Measurements from ENCODE around the gene XPR1.
"Not testable (repeated sequence)": the region's sequence is repeated elsewhere in the genome, so short reads cannot be mapped to it uniquely, and the experiment has no call there.

XPR1 gene

DNA sequence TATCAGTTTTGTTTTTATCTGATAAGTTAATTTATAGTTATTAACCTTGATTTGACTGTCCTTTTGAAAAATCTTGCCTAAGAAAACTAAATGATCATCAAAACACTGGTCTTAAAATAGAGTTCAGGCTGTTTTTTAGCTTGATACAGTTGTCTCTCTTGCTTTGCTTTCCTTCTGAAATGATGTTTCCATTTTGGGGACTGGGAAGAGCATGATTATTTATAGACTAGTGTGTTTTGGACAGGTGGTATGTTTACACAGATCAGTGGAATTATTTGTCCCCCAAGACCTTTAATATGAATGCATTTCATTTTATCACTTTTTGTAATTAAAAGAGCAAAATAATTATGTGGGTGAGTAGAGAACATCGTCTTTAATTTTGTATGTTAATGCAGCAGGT is 90.8 kb downstream of the XPR1 start:
- DNase-seq (ENCODE audit: low read depth) = no peak

DNA sequence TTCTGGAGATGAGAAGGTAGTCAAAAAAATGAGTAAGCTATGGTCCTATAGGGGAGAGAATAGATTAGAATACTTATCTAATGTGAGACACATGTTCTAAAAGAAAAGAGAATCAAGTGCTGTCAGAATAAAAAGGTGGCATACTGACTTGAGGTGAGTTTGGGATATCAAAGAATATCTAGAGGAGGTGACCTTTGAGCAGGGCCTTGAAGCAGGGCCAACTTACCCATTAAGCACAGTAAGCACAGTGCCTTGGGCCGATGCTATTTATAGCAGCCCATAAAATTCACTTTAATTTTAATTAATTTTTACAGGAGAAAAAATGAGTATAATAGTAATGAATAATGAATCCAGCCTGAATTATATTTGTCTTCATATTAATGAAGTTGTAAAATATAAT is 92.2 kb downstream of the XPR1 start:
- DNase-seq (ENCODE audit: low read depth) = no peak

DNA sequence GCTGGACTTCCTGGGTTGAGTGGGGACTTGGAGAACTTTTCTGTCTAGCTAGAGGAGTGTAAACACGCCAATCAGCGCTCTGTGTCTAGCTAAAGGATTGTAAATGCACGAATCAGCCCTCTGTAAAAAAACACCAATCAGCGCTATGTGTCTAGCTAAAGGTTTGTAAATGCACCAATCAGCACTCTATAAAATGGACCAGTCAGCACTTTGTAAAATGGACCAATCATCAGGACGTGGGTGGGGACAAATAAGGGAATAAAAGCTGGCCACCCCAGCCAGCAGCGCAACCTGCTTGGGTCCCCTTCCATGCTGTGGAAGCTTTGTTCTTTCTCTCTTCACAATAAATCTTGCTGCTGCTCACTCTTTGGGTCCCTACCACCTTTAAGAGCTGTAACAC is 94.2 kb downstream of the XPR1 start:
- DNase-seq (ENCODE audit: low read depth) = not testable (repeated sequence)

DNA sequence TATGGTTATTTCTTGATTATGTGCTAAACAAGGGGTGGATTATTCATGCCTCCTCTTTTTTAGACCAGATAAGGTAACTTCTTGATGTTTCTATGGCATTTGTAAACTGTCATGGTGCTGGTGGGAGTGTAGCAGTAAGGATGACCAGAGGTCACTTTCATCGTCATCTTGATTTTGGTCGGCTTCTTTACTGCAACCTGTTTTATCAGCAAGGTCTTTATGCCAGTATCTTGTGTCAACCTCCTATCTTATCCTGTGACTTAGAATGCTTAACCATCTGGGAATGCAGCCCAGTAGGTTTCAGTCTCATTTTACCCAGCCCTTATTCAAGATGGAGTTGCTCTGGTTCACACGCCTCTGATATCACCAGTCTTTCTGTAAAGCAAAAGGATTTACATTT is 95.9 kb downstream of the XPR1 start:
- DNase-seq (ENCODE audit: low read depth) = not testable (repeated sequence)

DNA sequence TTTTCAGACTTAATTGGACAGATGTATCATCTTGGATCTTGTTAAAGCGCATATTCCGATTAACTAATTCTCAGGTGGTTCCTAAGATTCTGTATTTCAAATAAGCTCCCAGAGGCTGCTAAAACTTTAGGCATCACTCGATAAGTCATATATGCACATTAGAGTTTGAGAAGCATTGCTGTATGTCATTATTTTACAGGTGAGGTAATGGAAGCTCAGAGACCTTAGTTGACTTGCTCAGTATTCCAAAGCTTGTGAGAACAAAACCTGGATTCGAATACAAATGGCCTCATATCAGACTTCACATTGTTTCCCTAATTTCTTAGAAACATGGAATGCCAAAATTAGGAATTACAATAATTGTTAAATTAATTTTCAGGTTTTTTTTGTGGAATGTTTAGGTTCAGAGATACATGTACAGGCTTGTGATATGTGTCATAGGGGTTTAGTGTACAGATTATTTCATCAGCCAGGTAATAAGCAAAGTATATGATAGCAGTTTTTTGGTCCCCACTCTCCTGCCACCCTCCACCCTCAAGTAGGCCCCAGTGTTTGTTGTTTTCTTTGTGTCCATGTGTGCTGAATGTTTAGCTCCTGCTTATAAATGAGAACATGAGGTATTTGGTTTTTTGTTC is 96.8 kb downstream of the XPR1 start:
- DNase-seq (ENCODE audit: low read depth) = no peak

DNA sequence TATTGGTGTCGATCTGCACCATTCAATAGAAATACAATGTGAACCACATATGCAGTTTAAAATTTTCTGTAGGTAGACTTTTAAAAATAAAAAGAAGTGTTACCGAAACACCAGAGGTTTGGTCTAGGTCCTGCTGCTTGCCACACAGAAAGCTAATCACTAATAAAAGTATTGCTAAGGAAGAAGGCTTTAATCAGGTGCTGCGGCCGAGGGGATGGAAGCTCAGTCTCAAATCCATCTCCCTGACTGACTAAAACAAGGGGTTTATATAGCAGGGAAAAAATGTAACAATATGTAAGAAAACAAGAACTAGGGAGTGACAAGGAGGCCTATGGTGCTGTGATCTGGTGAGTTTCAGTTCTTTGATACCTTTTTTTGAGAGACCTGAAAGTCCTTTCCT is 99.3 kb downstream of the XPR1 start:
- DNase-seq (ENCODE audit: low read depth) = no peak

DNA sequence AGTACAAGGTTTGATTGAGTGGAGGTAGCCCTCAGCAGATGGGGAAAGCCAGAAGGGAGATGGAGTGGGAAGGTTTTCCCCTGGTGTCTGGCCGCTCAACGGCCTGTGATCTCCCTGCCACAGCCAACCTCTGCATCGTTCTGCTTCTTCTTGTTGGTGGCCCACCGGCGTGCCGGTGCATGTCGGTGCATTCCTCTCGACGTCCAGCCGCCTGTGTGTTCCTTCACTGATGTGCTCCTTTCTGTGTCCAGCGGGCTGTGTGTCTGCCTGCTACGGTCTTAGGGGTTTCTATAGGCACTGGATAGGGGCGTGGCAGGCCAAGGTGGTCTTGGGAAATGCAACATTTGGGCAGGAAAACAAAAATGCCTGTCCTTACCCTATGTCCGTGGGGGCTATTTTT is 101.0 kb downstream of the XPR1 start:
- DNase-seq (ENCODE audit: low read depth) = no peak

DNA sequence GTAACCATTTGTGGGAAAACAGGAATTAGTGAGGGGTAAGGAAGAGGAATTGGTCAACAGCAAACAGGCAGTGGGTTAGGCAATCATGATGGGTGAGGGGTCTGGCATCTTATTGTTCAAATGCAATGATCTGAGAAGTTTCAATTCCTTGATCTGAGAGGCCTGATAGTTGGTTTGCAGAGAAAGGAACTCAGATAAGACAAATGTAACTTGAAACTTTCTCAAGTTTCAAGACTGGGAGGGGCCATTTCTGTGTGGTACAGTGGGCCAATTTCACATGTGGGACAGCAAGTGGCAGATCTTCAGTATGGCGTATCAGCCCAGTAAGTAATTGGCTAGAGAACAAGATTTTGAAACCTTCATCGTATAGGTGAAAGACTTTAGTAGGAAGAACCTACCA is 102.5 kb downstream of the XPR1 start:
- DNase-seq (ENCODE audit: low read depth) = no peak

DNA sequence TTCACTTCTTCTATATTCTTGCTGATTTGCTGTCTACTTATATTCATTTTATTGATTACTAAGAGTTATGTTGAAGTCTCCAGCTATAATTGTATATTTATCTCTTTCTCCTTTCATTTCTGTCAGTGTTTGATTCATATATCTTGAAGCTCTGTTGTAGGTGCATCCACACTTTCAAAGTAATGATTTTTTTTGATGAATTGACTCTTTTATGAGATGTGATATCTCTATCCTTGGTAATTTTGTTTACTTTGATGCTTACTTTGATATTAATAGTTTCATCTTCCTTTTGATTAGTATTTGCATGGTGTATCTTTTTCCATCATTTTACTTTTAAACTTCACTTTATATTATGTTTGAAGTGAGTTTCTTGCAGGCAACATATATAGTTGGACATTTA is 110.8 kb downstream of the XPR1 start:
- no peak for DNase-seq (ENCODE audit: low read depth)

DNA sequence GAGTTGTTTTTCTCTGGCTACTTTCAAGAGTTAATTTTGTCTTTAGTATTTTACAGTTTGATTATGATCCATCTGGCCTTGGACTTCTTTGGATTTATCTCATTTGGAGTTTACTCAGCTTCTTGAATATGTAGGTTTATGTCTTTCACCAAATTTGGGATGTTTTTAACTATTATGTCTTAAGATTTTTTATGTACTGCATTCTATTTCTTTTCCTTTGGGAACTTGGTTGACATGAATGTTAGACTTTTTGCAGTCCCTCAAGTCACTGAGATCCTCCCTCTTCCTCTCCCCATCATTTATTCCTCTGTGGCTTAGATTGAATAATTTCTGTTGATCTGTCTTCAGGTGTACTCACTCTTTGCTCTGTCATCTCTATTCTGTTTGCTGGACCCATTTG is 112.0 kb downstream of the XPR1 start:
- DNase-seq (ENCODE audit: low read depth) = no peak

DNA sequence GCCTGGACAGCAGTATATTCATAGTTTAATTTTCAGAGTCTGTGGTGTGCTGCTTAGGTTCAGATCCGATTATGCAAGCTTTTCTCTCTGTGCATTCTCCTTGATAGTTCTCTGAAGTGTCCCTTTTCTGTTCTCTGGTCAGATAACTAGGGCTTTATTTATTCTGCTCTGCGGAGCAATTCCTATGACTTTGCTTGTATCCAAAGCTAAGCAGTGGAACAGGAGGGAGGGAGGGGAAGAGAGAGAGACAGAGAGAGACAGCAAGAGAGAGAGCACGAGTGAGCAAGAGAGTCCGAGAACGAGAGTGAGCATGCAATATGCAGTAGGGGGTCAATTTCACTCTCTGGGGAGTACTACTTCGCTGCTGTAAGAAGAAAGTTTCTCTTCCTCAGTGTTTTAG is 113.3 kb downstream of the XPR1 start:
- DNase-seq (ENCODE audit: low read depth) = no peak

DNA sequence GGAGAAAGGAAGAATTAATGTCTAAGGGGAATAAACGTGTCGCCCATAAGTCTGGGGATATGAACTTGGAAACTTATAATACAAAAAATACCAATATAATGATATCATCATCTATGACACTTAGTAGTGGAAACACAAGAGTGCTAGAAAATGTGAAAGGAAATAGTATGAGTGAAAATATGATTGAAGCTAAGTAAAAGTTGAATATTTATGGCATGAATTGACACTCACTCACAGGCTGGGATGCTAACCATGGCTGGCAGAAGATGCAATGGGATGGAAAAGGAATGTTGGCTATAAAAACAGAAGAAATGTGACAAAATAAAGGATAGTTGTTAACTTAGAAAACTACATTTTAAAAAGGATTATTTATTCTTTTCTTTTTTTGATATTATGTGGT is 120.1 kb downstream of the XPR1 start:
- DNase-seq (ENCODE audit: low read depth) = peak; percentile 3

DNA sequence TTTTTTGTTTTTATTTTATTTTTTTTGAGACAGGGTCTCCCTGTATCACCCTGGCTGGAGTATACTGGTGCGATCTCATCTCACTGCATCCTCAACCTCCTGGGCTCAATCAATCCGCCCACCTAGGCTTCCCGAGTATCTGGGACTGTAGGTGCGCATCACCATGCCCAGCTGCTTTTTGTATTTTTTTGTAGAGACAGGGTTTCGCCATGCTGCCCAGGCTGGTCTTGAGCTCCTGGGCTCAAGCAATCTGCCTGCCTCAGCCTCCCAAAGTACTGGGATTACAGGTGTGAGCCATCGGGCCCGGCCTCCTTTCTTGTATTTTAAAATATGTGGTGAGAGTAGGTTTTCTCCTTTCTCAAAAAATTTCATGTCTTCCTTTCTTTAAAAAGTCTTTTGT is 122.6 kb downstream of the XPR1 start:
- DNase-seq (ENCODE audit: low read depth) = no peak

DNA sequence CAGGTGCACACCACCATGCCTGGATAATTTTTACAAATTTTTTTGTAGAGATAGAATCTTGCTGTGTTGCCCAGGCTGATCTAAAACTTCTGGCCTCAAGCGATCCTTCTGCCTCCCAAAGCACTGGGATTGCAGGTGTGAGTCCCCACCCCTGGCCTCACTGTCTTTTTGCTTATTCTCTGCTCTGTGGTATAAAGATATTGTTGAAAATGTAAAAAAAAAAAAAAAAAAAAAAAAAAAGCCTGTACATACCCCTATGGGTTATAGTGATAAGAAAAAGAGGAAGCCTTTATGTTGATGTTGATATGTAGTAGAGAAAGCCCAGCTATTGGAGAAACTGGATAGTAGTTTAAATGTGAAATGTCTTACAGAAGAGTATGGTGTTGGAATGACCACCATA is 125.8 kb downstream of the XPR1 start:
- DNase-seq (ENCODE audit: low read depth) = no peak

DNA sequence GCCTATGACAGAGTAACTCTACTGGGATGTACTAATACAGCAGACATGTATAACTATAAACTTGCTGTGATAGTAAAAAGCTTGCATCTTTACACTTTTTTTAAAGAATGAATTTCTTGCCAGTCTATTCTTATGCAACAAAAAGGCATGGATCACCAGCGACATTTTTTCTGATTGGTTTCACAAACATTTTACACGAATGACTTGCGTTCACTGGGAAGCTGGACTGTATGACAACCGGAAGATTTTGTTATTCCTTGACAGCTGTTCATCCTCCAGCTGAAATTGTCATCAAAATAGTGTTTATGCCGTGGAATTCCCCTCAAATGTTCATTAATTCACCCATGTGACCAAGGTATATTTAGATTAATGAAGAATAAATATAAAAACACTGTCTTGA is 131.0 kb downstream of the XPR1 start:
- DNase-seq (ENCODE audit: low read depth) = no peak

DNA sequence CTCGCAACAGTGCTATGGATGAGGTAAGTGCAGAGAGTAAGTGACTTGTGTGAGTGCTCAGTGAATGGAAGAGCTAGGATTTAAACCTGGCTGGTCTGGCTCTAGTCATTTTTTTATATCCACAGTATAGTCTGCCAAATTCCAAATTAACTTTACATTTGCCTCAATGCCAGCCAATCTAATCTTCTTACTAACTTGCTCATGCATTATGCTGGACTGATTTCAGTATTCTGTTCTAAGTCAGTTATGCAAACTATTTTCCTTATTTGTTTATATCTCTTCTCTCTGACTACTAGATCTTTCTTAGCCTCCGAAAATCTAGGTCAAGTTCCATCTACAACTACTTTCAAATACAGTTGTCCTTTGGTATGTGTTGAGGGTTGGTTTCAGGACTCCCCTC is 133.3 kb downstream of the XPR1 start:
- peak; percentile 4 for DNase-seq (ENCODE audit: low read depth)

DNA sequence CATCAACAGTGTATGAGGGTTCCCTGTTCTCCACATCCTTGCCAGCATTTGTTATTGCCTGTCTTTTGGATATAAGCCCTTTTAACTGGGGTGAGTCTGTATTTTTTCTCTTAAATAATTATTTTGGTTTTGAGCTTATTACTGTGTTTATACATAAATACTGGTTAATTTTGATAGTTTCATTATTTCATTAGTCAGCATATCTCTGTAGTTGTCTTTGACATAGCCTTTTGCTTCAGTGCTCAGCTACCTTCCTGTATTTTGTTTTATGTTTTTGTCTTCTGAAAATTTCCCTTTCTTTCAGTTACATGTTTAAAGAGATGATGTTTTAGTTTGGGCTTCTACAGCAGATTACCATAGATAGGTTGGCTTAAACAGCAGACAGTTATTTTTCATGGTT is 138.1 kb downstream of the XPR1 start:
- no peak for DNase-seq (ENCODE audit: low read depth)

DNA sequence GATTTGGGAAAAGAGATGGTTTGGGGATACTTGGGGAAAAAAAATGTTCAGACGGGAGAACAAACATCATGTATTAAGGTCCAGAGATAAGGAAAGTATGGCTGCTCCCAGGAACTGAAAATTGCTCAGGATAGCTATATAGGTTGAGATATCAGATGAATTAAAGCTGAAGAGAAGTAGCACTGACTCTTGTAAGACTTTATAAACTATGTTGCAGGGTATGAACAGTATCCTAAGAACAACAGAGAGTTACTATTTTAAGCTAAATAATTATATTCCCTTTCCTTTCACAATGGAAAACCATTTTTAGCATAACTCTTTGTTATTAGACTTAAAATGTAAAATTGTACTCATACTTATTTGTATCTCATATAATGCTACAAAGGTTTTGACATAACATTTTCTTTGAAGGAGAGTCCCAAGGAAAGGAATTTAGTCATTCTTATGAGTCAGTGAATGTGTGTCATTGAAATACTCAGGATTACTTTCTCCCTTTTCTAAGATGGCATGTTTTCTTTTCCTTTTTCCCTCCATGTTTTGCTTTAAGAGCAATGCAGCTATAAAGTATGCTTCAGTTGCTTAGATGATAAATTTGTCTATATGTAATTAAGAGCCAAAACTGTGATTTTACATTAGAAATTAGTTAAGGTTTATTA is 141.5 kb downstream of the XPR1 start:
- DNase-seq (ENCODE audit: low read depth) = peak; percentile 23

DNA sequence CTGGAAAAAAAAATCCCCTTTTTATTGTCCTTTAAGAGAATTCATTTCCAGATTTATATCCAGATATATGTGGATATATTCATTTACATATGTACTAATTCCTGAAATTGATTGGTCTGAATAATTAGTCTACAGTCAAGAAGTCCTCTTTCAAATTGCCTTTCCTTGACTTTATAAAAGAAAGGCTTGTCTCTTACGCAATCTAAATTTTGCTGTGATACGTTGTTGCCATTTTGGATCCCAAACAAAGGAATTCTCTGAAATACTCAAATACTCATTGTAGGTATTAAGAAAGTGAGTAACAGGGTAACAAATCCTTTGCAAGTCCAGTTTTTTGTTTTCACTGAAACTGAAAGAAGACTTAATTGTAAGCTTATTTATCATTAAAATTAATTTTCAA is 144.0 kb downstream of the XPR1 start:
- DNase-seq (ENCODE audit: low read depth) = no peak

DNA sequence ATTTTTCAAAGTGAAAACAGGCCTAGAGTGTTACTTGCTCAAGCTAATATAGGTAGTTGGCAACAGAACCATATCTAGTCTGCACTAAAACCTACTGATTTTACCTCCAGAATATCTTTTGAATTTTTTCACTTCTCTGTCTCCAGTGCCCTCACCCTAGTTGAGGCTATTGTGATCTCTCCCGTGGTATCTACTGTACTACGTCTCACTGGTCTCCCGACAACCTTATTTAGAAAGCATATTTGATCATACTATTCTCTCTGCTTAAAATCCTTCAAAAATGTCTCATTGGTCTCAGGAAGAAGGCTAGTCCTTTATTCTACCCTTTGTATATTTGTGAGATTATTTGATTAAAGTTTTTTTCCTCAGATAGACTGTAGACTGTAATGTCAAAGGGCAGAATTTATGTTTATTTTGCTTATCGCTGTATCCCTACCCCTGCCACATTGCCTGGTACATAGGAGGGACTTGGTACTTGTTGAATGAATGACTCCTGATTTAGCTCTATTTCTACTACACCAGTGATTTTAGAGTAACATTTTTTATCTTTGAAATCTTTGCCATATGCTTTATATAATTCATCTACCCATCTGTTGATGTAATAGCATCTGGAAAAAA is 145.4 kb downstream of the XPR1 start:
- DNase-seq (ENCODE audit: low read depth) = no peak

DNA sequence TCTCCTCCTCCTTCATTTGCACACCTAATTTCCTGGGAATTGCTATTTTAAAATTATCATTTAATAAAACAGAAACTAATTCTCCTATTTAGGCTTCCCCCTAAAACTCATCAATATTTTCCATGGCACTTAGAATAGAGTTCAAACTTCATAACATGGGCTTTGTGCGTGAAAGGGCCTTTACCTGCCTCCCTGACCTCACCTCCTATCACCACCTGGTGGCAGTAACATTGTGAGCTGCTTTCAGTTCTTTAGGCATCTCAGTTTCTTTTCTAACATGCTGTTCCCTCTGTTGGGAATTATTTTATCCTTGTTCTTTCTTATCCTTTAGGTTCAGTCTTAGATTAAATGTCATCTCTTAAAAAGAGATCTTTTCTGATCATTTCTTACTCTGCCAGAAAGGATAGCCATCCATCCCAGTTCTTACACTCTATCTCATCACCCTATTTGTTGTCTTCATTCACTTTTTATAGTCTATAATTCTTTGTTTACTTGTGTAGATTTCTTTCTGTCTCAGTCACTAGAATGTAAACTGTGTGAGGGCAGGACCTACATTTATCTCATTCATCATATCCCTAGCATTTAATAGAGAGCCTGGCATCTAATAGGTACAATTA is 147.1 kb downstream of the XPR1 start:
- no peak for DNase-seq (ENCODE audit: low read depth)

DNA sequence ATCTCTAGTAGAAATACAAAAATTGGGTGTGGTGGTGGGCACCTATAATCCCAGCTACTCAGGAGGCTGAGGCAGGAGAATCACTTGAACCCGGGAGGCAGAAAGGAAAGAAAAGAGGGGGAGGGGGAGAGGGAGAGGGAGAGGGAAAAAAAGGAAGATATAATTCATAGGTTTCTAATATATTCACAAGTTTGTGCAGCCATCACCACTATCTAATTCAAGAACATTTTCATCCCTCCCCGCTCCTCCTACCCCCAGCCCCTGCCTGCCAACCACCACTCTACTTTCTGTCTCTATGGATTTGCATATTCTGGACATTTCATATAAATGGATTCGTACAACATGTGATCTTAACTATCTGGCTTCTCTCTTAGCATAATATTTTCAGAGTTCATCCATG is 147.8 kb downstream of the XPR1 start:
- no peak for DNase-seq (ENCODE audit: low read depth)

DNA sequence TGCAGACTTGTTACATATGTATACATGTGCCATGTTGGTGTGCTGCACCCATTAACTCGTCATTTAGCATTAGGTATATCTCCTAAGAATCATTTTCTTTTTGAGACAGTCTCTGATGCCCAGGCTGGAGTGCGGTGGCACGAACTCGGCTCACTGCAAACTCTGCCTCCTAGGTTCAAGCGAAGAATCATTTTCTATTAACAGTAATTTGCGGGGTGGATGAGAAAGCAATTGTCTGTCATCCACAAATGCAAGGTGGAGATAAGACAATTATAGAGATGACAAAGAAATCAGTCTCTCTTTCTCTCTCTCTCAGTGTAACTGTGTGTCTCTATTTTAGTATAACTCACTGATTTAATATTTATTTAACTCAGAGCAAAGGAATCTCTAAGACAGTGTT is 149.9 kb downstream of the XPR1 start:
- DNase-seq (ENCODE audit: low read depth) = no peak

Measured in GM04503 (cell line).